ENCODE measurements around the gene GRB2. TPM values are rescaled to one million over a fixed set of nuclear protein-coding genes. Genes with fewer than 3 reads are reported as not detected.
"Not testable (repeated sequence)": the region's sequence is repeated elsewhere in the genome, so short reads cannot be mapped to it uniquely, and the experiment has no call there.

GRB2 gene
- total RNA-seq, 1 donor from 2014 or later, result 84.8 TPM

DNA sequence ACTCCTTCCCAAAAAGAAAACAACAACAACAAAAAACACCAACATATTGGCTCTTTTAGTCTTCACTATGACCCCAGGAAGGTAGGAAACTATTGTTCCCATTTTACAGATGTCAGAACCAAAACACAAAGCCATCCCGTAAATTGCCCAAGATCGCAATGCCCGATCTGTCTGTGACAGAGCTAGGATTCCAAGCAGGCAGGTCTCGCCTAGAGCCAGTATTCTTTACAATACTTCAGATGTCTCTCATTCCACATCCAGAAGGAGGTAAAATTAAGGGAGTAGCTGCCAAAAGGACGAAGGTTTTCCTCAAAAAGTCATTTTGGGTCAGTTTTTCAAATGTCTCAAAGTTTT lies 21.7 kb downstream of the GRB2 start:
- no peaks in the 10 kb centered on the region for H3K9me3 Mint-ChIP-seq (ENCODE audit: low read depth)
- no peak for DNase-seq (ENCODE audit: low spot score, unreplicated experiment)
- H3K27me3 Mint-ChIP-seq, result no peaks in the 10 kb centered on the region
- peaks cover 18% of the 10 kb centered on the region for H3K4me1 Mint-ChIP-seq (ENCODE audit: low read depth)
- TF ChIP-seq, protein P1, sequence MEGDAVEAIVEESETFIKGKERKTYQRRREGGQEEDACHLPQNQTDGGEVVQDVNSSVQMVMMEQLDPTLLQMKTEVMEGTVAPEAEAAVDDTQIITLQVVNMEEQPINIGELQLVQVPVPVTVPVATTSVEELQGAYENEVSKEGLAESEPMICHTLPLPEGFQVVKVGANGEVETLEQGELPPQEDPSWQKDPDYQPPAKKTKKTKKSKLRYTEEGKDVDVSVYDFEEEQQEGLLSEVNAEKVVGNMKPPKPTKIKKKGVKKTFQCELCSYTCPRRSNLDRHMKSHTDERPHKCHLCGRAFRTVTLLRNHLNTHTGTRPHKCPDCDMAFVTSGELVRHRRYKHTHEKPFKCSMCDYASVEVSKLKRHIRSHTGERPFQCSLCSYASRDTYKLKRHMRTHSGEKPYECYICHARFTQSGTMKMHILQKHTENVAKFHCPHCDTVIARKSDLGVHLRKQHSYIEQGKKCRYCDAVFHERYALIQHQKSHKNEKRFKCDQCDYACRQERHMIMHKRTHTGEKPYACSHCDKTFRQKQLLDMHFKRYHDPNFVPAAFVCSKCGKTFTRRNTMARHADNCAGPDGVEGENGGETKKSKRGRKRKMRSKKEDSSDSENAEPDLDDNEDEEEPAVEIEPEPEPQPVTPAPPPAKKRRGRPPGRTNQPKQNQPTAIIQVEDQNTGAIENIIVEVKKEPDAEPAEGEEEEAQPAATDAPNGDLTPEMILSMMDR (IDR thresholded peaks at IDR 0.05; ENCODE audit: unreplicated experiment), result no peak
- H3K27ac Mint-ChIP-seq, result peak overlapping the region; percentile 89
- H3K36me3 Mint-ChIP-seq (ENCODE audit: insufficient read depth), result peaks cover 6% of the 10 kb centered on the region
- no peak overlapping the region for H3K4me3 Mint-ChIP-seq (ENCODE audit: low read depth)

DNA sequence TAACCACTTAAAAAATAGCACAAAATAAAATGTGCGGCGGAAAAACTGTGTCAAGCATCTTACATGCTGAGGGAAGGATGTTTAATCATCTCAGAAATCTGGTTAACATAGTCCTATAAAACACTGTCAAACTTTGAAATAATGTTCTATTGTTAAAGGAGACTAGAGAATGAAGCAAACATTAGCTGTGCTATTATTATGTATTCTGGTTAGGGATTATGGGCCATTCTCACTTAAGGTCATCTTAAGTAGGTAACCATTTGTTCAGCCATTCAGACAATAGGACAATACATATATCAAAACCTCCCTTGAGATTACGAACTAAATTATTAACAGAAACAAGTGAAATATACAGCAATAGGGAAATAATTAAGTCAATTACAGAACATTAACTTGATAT lies 24.7 kb downstream of the GRB2 start:
- Mint-ChIP-seq H3K4me3 (ENCODE audit: low read depth) (no peak overlapping the region), H3K27ac (no peak overlapping the region), H3K27me3 (no peaks in the 10 kb centered on the region), H3K36me3 (ENCODE audit: insufficient read depth) (peaks cover 6% of the 10 kb centered on the region), H3K4me1 (ENCODE audit: low read depth) (peaks cover 14% of the 10 kb centered on the region), H3K9me3 (ENCODE audit: low read depth) (no peaks in the 10 kb centered on the region)
- DNase-seq (ENCODE audit: low spot score, unreplicated experiment), result no peak
- TF ChIP-seq, protein P1 (IDR thresholded peaks at IDR 0.05; ENCODE audit: unreplicated experiment), result no peak

DNA sequence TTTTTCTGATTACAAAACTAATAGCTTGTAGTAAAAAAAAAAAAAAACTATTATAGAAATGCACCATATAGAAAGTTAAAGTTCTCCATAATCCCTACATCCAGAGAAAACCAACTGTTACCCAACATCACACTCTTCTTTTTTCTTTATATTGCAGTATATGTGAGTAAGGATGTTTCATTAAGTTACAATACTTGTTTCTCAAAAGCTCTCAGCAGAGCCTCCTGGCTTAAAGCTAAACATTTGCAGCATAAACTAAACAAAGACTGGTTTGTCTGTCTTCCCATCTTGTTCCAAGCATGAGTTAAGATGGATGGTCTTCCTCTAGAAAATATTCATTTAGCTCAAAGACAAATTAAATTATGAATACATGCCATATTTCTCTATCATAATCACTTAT lies 25.2 kb downstream of the GRB2 start:
- Mint-ChIP-seq H3K27ac (no peak overlapping the region), H3K9me3 (ENCODE audit: low read depth) (no peaks in the 10 kb centered on the region), H3K36me3 (ENCODE audit: insufficient read depth) (peaks cover 7% of the 10 kb centered on the region), H3K4me3 (ENCODE audit: low read depth) (no peak overlapping the region), H3K4me1 (ENCODE audit: low read depth) (peaks cover 14% of the 10 kb centered on the region), H3K27me3 (no peaks in the 10 kb centered on the region)
- TF ChIP-seq, protein P1 (IDR thresholded peaks at IDR 0.05; ENCODE audit: unreplicated experiment), result no peak
- no peak for DNase-seq (ENCODE audit: low spot score, unreplicated experiment)

DNA sequence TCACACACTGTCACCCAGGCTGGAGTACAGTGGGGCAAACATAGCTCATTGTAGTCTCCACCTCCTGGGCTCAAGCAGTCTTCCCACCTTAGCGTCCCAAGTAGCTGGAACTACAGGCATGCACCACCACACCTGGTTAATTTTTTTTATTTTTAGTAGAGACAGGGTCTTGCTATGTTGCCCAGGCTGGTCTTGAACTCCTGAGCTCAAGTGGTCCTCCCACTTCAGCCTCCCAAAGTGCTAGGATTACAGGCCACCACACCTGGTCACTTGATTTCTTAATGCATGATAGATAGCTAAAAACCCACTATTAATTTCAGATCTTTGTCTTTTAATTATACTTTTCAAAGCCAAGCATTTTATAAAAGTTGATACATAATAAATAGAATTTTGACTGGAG lies 26.1 kb downstream of the GRB2 start:
- not testable (repeated sequence) for H3K4me3 Mint-ChIP-seq (ENCODE audit: low read depth); H3K27me3 Mint-ChIP-seq; H3K9me3 Mint-ChIP-seq (ENCODE audit: low read depth); DNase-seq (ENCODE audit: low spot score, unreplicated experiment); H3K36me3 Mint-ChIP-seq (ENCODE audit: insufficient read depth); H3K27ac Mint-ChIP-seq
- peaks cover 14% of the 10 kb centered on the region for H3K4me1 Mint-ChIP-seq (ENCODE audit: low read depth)

DNA sequence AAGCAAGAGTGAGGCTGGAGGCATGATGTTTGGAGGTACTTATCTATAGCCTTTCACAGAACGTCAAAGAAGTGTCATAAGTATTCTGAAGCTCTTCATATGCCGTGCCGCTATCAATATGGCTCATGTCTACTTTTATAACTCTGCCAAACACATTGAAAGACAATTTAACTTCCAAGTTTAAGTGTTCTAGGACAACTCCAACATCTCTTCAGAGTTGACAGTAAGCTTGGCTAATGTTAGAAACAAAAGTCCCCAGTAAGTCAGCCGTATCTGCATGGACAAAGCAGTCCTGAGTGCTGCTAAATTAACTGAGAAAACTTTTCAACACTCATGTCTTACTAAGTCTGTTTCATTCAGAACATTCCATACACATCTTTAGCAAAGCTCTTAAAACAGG lies 32.2 kb downstream of the GRB2 start:
- Mint-ChIP-seq H3K27me3 (no peaks in the 10 kb centered on the region), H3K27ac (no peak overlapping the region), H3K36me3 (ENCODE audit: insufficient read depth) (peaks cover 6% of the 10 kb centered on the region), H3K9me3 (ENCODE audit: low read depth) (no peaks in the 10 kb centered on the region), H3K4me3 (ENCODE audit: low read depth) (no peak overlapping the region), H3K4me1 (ENCODE audit: low read depth) (peaks cover 12% of the 10 kb centered on the region)
- TF ChIP-seq, protein P1 (IDR thresholded peaks at IDR 0.05; ENCODE audit: unreplicated experiment), result no peak
- no peak for DNase-seq (ENCODE audit: low spot score, unreplicated experiment)

DNA sequence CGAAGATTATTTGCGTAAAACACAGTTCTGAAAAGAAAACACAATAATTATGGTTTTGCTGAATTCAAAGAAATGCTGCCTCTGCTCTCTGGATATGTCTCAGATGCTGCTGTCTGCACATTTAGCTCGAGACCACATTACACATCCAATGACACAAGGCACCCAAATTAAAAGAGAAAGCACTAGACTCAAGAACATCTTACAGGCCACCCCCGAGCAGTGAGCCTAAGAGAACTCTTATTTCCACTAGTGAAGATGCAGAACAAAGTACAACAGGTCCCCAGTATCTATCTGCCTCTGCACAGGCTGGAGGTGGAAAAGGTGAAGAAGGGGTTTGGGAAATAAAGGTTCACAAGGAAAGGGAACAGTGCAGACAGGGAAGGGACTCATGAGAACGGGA lies 33.5 kb downstream of the GRB2 start:
- H3K4me3 Mint-ChIP-seq (ENCODE audit: low read depth), result no peak overlapping the region
- TF ChIP-seq, protein P1 (IDR thresholded peaks at IDR 0.05; ENCODE audit: unreplicated experiment), result no peak
- peaks cover 12% of the 10 kb centered on the region for H3K4me1 Mint-ChIP-seq (ENCODE audit: low read depth)
- DNase-seq (ENCODE audit: low spot score, unreplicated experiment), result no peak
- H3K36me3 Mint-ChIP-seq (ENCODE audit: insufficient read depth), result peaks cover 6% of the 10 kb centered on the region
- no peaks in the 10 kb centered on the region for H3K9me3 Mint-ChIP-seq (ENCODE audit: low read depth)
- no peak overlapping the region for H3K27ac Mint-ChIP-seq
- no peaks in the 10 kb centered on the region for H3K27me3 Mint-ChIP-seq

Data from progenitor cell of endocrine pancreas (in vitro differentiated cells).